ENCODE results near the gene GBE1. TPM values are rescaled to one million over a fixed set of nuclear protein-coding genes. Genes with fewer than 3 reads are reported as not detected.

Gene GBE1
- total RNA-seq, 1 donor: 184 TPM

DNA sequence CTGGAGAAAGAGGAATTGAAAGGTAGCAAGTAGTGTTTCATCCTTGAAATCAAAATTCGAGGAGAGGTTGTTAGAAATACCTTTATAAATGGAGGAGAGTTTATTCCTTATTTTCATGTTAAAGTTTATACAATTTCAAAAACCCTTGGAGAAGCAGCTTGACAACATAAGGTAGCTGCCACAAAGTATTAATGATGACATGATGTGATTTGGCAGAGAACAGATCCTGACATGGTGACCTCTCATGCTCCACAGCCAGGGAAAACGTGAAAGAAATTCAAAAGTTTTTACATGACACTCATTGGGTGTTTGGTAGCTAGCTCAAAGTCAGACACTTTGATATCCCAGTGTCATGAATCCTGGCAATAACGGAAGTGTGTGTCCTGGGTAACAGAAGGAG is 320.8 kb downstream of the GBE1 start:
- Histone ChIP-seq H3K36me3 (ENCODE audit: insufficient read depth, low read length) (no peaks in the 10 kb centered on the region), H4K20me1 (ENCODE audit: insufficient read depth, low read length) (no peaks in the 10 kb centered on the region), H2AFZ (ENCODE audit: low read length) (no peak overlapping the region), H3K4me1 (ENCODE audit: insufficient read depth, low read length) (peaks cover 21% of the 10 kb centered on the region), H3K27ac (ENCODE audit: low read depth, low read length) (no peak overlapping the region), H3K4me2 (ENCODE audit: insufficient read depth, low read length) (no peak overlapping the region), H3K9me3 (ENCODE audit: low read depth, low read length) (no peaks in the 10 kb centered on the region), H3K4me3 (ENCODE audit: insufficient read depth, low read length) (no peak overlapping the region), H3K79me2 (ENCODE audit: insufficient read depth, low read length) (no peaks in the 10 kb centered on the region), H3K27me3 (ENCODE audit: insufficient read depth, low read length) (no peaks in the 10 kb centered on the region)
- peak; percentile 8 for DNase-seq (ENCODE audit: insufficient read length, low spot score, missing footprints)
- TF ChIP-seq, protein P1, sequence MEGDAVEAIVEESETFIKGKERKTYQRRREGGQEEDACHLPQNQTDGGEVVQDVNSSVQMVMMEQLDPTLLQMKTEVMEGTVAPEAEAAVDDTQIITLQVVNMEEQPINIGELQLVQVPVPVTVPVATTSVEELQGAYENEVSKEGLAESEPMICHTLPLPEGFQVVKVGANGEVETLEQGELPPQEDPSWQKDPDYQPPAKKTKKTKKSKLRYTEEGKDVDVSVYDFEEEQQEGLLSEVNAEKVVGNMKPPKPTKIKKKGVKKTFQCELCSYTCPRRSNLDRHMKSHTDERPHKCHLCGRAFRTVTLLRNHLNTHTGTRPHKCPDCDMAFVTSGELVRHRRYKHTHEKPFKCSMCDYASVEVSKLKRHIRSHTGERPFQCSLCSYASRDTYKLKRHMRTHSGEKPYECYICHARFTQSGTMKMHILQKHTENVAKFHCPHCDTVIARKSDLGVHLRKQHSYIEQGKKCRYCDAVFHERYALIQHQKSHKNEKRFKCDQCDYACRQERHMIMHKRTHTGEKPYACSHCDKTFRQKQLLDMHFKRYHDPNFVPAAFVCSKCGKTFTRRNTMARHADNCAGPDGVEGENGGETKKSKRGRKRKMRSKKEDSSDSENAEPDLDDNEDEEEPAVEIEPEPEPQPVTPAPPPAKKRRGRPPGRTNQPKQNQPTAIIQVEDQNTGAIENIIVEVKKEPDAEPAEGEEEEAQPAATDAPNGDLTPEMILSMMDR (IDR thresholded peaks at IDR 0.05; ENCODE audit: extremely low read depth, low read depth, low read length): no peak

Small RNA genes within 50 kb of the gene (small RNA-seq; reads per million reads assigned to genes)
- gene AC017015.1 (not detected), gene RNU2-28P (4.3 reads per million, percentile 85 among the genes with 10 or more reads in this experiment)
